ENCODE measurements around the gene SPOCK1.

SPOCK1 gene

DNA sequence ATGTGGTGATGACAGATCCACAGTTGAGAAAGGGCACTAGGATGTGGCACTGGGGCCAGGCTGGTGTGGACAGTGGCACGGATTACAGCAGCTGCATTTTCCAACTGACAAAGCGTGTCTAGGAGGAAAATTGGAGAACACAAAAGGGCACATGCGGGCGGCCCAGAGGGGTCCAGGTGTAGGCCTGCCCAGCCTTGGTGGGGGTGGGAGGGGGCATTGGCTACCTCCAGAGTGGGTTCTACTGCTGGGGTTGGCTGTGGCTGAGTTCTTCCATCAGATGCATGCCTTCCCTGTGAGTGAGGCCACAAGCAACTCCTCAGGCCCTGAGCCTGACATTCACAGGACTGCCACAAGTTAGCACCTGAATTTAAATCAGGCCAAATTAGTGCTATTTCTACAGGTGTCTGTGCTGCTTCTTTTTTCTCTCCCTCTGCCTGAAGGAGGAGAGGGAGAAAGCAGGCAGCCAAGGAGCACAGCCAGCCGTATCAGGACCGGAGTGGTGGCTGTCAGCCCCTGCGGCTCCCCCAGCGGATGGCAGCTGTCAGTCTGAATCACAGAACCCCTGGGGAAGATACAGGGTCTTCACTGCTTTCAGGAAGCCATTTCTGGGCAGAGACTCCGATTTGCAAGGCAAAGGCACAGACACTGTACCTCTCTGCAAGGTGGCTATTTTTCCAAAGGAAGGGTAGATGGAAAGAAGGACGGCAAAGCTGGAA, 464.2 kb downstream of the SPOCK1 start:
- Histone ChIP-seq H3K9me3 (replicated peaks; ENCODE audit: low read length) (no peaks in the 10 kb centered on the region), H3K4me2 (ENCODE audit: low read length) (no peak overlapping the region), H3K36me3 (ENCODE audit: insufficient read depth, low read length) (peaks cover 6% of the 10 kb centered on the region), H3K4me1 (ENCODE audit: control insufficient read depth, insufficient read depth, low read length) (no peaks in the 10 kb centered on the region), H3K4me3 (ENCODE audit: low read length) (no peak overlapping the region), H3K9ac (ENCODE audit: low read depth, low read length) (no peak overlapping the region), H3K27me3 (ENCODE audit: control insufficient read depth, insufficient read depth, low read length) (no peaks in the 10 kb centered on the region)

DNA sequence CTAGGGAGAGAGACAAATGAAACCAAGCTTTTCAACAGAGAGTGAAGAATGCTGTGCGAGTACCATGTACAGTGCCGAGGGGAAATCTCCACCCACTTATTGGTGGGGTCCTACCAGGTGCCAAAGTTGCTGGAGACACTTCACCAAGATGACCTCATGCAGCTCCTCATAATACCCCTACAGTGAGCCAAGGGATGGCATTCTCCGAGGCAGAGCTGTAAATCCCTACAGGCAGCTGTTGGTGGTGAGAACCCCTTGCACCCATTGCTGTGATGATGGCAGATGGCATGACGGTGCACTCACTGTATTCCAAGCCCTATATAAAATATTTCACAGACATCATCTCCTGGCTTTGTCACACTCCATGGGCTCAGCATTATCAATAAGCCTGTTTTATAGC, 464.9 kb downstream of the SPOCK1 start:
- H3K4me3 ChIP-seq (ENCODE audit: low read length), result no peak overlapping the region

DNA sequence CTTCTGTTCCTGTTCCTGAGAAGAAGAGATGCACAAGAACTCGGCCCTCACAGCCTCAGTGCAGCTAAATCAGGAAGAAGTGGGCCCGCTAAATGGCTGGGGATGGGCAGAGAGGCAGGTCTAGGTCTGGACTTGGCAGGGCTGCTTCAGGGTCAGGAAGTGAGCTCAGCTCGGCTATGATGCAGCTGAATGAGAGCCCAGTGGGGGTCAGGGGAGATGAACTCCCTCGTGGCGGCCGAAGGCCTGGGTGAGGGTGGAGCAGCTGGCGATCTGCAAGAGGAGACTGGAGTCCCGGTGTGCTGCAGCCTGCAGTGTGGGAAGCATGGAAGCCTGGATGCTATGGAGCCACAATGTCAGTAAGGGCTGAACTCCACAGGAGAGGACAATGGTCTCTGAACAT, 466.2 kb downstream of the SPOCK1 start:
- H3K36me3 ChIP-seq (ENCODE audit: insufficient read depth, low read length), result peaks cover 9% of the 10 kb centered on the region
- no peaks in the 10 kb centered on the region for H3K4me1 ChIP-seq (ENCODE audit: control insufficient read depth, insufficient read depth, low read length)
- H3K9me3 ChIP-seq (replicated peaks; ENCODE audit: low read length), result no peaks in the 10 kb centered on the region
- no peaks in the 10 kb centered on the region for H3K27me3 ChIP-seq (ENCODE audit: control insufficient read depth, insufficient read depth, low read length)
- H3K9ac ChIP-seq (ENCODE audit: low read depth, low read length), result no peak overlapping the region
- H3K4me2 ChIP-seq (ENCODE audit: low read length), result no peak overlapping the region
- H3K4me3 ChIP-seq (ENCODE audit: low read length), result no peak overlapping the region

More for the DNA sequence above, 464.9 kb downstream of the SPOCK1 start:
- Histone ChIP-seq H3K9ac (ENCODE audit: low read depth, low read length) (no peak overlapping the region), H3K27me3 (ENCODE audit: control insufficient read depth, insufficient read depth, low read length) (no peaks in the 10 kb centered on the region), H3K4me2 (ENCODE audit: low read length) (no peak overlapping the region), H3K4me1 (ENCODE audit: control insufficient read depth, insufficient read depth, low read length) (no peaks in the 10 kb centered on the region), H3K9me3 (replicated peaks; ENCODE audit: low read length) (no peaks in the 10 kb centered on the region), H3K36me3 (ENCODE audit: insufficient read depth, low read length) (peaks cover 6% of the 10 kb centered on the region)

DNA sequence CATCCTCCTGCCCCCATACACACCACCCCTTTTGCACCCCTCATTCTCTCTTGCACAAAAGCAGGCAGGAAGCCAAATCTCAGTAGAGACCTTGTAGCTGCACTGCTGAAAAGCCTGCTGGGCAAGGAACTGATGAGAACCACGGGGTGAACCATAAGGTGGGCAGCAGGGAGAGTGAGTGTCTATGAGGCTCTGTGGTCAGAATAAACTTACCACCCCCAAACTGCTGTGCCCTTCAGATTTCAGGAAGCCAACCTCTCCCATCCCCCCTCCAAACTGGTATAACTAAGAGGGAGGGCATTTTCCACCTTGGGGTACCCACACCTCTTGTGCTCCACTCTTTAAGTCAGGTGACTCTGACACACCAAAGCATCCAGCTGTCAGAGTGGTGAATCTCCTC, 471.4 kb downstream of the SPOCK1 start:
- Histone ChIP-seq H3K9ac (ENCODE audit: low read depth, low read length) (no peak overlapping the region), H3K27me3 (ENCODE audit: control insufficient read depth, insufficient read depth, low read length) (no peaks in the 10 kb centered on the region), H3K4me1 (ENCODE audit: control insufficient read depth, insufficient read depth, low read length) (no peaks in the 10 kb centered on the region), H3K4me2 (ENCODE audit: low read length) (no peak overlapping the region), H3K4me3 (ENCODE audit: low read length) (no peak overlapping the region), H3K36me3 (ENCODE audit: insufficient read depth, low read length) (peaks cover 3% of the 10 kb centered on the region), H3K9me3 (replicated peaks; ENCODE audit: low read length) (no peaks in the 10 kb centered on the region)

DNA sequence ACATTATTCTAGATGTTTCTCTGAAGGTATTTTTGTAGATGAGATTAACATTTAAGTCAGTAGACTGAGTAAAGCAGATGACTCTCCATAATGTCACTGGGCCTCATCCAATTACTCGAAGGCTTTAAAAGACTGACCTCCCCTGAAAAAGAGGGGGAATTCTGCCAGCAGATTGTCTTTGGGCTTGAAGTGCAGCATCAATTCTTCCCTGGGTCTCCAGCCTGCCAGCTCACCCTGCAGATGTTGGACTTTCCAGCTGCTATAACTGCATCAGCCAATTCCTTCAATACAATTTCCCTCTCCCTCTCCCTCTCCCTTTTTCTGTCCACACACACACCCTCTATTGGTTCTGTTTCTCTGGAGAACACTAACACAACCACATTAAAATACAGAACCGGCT, 472.8 kb downstream of the SPOCK1 start:
- peaks cover 3% of the 10 kb centered on the region for H3K36me3 ChIP-seq (ENCODE audit: insufficient read depth, low read length)
- no peaks in the 10 kb centered on the region for H3K9me3 ChIP-seq (replicated peaks; ENCODE audit: low read length)
- H3K4me2 ChIP-seq (ENCODE audit: low read length), result no peak overlapping the region
- no peak overlapping the region for H3K9ac ChIP-seq (ENCODE audit: low read depth, low read length)
- H3K4me1 ChIP-seq (ENCODE audit: control insufficient read depth, insufficient read depth, low read length), result no peaks in the 10 kb centered on the region
- no peaks in the 10 kb centered on the region for H3K27me3 ChIP-seq (ENCODE audit: control insufficient read depth, insufficient read depth, low read length)
- no peak overlapping the region for H3K4me3 ChIP-seq (ENCODE audit: low read length)

DNA sequence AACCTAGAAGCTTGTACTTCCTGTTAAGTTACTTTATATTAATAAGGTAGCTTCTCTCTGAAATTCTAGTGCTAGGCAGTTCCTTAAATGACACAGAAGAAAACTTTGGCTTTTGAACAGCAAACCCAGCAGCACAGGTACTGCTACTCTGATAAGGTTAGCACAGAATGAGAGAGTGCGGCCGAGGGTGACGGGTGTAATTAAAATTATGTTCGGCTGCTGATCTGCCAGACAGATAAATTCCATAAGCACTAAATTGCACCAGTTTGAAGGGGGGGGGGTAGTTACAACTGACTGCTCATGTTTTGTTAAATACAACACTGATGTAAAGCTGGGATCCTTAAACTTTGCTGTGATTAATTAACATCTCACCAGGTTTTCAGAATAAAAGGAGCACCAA, 475.1 kb downstream of the SPOCK1 start:
- H3K27me3 ChIP-seq (ENCODE audit: control insufficient read depth, insufficient read depth, low read length), result no peaks in the 10 kb centered on the region
- peaks cover 3% of the 10 kb centered on the region for H3K36me3 ChIP-seq (ENCODE audit: insufficient read depth, low read length)
- no peak overlapping the region for H3K9ac ChIP-seq (ENCODE audit: low read depth, low read length)
- H3K4me3 ChIP-seq (ENCODE audit: low read length), result no peak overlapping the region
- H3K4me1 ChIP-seq (ENCODE audit: control insufficient read depth, insufficient read depth, low read length), result no peaks in the 10 kb centered on the region
- no peak overlapping the region for H3K4me2 ChIP-seq (ENCODE audit: low read length)
- no peaks in the 10 kb centered on the region for H3K9me3 ChIP-seq (replicated peaks; ENCODE audit: low read length)

DNA sequence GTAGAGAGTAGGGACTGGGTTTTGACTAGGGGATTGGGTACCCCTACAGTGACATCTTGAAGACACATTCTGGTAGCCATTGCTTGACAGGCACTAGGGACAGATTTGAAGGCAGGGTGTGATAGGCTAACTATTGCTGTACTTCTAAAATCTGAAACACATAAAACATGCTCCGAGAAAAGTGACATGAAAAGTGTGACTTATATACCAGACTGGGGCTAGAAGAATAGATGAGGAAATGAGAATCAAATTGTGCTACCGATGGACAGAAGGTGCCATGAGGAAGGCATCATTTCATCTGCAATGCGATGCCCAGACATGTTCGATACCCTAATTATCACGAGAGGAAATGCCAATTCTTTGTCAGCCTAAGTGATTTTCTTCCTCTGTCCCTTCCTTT, 475.8 kb downstream of the SPOCK1 start:
- Histone ChIP-seq H3K9me3 (replicated peaks; ENCODE audit: low read length) (no peaks in the 10 kb centered on the region), H3K27me3 (ENCODE audit: control insufficient read depth, insufficient read depth, low read length) (no peaks in the 10 kb centered on the region), H3K4me3 (ENCODE audit: low read length) (no peak overlapping the region), H3K4me1 (ENCODE audit: control insufficient read depth, insufficient read depth, low read length) (no peaks in the 10 kb centered on the region), H3K36me3 (ENCODE audit: insufficient read depth, low read length) (peaks cover 3% of the 10 kb centered on the region), H3K4me2 (ENCODE audit: low read length) (no peak overlapping the region), H3K9ac (ENCODE audit: low read depth, low read length) (no peak overlapping the region)

DNA sequence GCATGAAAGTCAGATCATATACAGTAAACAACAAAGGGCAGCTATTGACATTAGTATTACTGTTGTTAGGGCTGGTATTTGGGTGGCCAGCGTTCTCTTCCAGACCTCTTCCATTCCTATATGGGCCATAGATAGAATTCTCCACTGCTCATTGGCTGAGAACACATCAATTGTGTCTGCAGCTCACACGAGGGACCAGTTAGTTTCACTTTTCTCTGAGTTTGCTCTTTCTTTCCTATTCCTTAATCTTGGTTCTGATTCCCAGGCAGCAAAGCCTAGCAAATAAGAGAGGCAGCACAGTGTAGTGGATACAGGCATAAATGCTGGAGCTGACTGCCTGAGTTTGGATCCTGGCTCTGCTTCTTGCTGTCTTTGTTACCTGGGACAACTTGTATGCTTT, 476.4 kb downstream of the SPOCK1 start:
- Histone ChIP-seq H3K9me3 (replicated peaks; ENCODE audit: low read length) (no peaks in the 10 kb centered on the region), H3K36me3 (ENCODE audit: insufficient read depth, low read length) (no peaks in the 10 kb centered on the region), H3K4me3 (ENCODE audit: low read length) (no peak overlapping the region), H3K9ac (ENCODE audit: low read depth, low read length) (no peak overlapping the region), H3K4me1 (ENCODE audit: control insufficient read depth, insufficient read depth, low read length) (no peaks in the 10 kb centered on the region), H3K4me2 (ENCODE audit: low read length) (no peak overlapping the region), H3K27me3 (ENCODE audit: control insufficient read depth, insufficient read depth, low read length) (no peaks in the 10 kb centered on the region)

DNA sequence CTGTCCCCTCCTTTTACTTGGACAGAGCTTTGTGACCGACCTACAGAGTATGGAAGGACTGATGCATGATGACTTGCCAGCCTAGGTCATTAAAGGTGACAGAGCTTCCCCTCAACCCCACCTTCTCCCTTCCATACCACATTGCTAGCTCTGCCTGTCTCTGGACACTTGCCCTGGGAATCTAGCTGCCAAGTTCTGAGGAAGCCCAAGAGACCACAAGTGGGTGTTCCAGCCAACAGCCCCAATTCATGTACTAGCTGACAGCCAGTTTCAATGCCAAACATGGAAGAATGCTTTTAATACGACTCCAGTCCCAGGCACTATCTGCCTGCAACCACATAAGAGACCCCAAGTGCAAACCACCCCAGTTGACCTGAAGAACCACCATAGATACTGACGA, 477.1 kb downstream of the SPOCK1 start:
- no peak overlapping the region for H3K9ac ChIP-seq (ENCODE audit: low read depth, low read length)
- no peaks in the 10 kb centered on the region for H3K27me3 ChIP-seq (ENCODE audit: control insufficient read depth, insufficient read depth, low read length)
- H3K4me2 ChIP-seq (ENCODE audit: low read length), result no peak overlapping the region
- H3K4me1 ChIP-seq (ENCODE audit: control insufficient read depth, insufficient read depth, low read length), result no peaks in the 10 kb centered on the region
- H3K9me3 ChIP-seq (replicated peaks; ENCODE audit: low read length), result no peaks in the 10 kb centered on the region
- H3K36me3 ChIP-seq (ENCODE audit: insufficient read depth, low read length), result no peaks in the 10 kb centered on the region
- no peak overlapping the region for H3K4me3 ChIP-seq (ENCODE audit: low read length)

DNA sequence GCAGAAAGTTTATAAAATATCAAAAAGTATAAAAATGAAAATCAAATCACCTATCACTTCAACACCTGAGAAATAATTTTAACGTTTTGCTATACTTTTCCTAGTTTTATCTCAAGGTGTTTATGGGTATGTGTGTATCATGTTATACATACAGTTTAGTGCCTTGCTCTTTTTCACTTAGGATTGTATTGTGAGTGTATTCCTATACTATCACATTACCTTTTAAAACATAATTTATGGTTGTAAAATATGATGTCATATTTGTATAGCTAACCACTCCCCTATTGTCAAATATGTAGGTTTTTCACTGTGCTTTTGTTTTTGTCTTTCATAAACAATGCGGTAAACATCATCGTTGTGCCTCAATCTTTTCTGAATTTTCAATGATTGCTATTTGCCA, 479.9 kb downstream of the SPOCK1 start:
- Histone ChIP-seq H3K27me3 (ENCODE audit: control insufficient read depth, insufficient read depth, low read length) (no peaks in the 10 kb centered on the region), H3K9me3 (replicated peaks; ENCODE audit: low read length) (no peaks in the 10 kb centered on the region), H3K36me3 (ENCODE audit: insufficient read depth, low read length) (no peaks in the 10 kb centered on the region), H3K9ac (ENCODE audit: low read depth, low read length) (no peak overlapping the region), H3K4me2 (ENCODE audit: low read length) (no peak overlapping the region), H3K4me3 (ENCODE audit: low read length) (no peak overlapping the region), H3K4me1 (ENCODE audit: control insufficient read depth, insufficient read depth, low read length) (no peaks in the 10 kb centered on the region)

DNA sequence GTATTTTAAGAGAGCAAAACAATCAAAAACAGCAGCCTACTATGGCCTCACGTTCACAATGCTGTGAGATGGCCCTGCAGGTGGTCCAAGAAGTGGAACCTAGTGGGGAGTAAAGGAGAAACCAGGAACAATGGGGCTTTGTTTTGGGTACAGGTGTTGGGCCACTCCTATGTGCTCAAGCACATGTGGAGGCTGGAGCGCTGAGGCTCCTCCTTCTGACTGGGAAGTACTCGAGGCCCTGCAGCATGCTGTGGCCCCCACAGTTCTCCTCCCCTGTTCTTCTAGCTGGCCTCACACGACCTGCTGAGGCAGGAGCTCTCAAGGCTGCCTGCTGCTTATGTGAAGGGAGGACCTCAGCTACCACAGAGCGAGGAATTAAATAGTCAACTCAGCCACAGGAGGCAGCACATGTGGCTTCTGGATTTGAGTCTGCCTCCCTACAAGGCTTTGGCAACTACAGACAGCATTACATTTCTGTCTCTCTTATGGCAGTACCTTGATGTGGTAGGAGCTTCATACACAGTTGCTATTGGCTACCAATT, 482.3 kb downstream of the SPOCK1 start:
- no peak overlapping the region for H3K4me3 ChIP-seq (ENCODE audit: low read length)
- no peaks in the 10 kb centered on the region for H3K9me3 ChIP-seq (replicated peaks; ENCODE audit: low read length)
- no peaks in the 10 kb centered on the region for H3K27me3 ChIP-seq (ENCODE audit: control insufficient read depth, insufficient read depth, low read length)
- H3K36me3 ChIP-seq (ENCODE audit: insufficient read depth, low read length), result no peaks in the 10 kb centered on the region
- H3K4me2 ChIP-seq (ENCODE audit: low read length), result no peak overlapping the region
- H3K9ac ChIP-seq (ENCODE audit: low read depth, low read length), result no peak overlapping the region
- no peaks in the 10 kb centered on the region for H3K4me1 ChIP-seq (ENCODE audit: control insufficient read depth, insufficient read depth, low read length)

DNA sequence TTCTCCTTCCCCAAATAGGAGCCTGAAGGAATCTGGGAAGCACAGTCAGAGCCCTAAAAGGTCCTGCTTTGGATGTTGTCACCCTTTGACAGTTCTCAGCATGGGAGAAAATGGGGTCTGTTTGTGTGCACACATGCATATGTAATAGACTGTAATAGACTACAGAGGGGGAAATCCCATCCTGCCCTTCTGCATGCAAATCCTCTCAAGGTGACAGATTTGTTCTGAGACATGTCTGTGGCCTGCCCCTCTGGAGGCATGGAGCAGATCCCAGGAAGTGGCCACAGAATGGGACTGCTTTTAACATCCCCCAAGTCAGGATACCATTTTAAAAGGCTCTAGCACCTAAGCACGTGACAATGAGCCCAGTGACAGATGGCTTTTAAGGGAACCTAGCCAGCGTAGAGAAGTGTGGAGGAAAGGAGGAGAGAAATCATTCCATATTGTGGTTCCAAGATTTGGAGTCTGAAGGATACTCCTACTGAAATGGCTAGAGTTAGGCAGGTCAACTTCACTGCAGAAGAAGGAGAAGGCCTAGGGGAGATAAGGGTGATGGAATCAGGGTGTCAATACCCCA, 483.5 kb downstream of the SPOCK1 start:
- H3K4me3 ChIP-seq (ENCODE audit: low read length), result no peak overlapping the region
- H3K36me3 ChIP-seq (ENCODE audit: insufficient read depth, low read length), result no peaks in the 10 kb centered on the region
- no peak overlapping the region for H3K4me2 ChIP-seq (ENCODE audit: low read length)
- no peak overlapping the region for H3K9ac ChIP-seq (ENCODE audit: low read depth, low read length)
- H3K27me3 ChIP-seq (ENCODE audit: control insufficient read depth, insufficient read depth, low read length), result no peaks in the 10 kb centered on the region
- no peaks in the 10 kb centered on the region for H3K9me3 ChIP-seq (replicated peaks; ENCODE audit: low read length)
- H3K4me1 ChIP-seq (ENCODE audit: control insufficient read depth, insufficient read depth, low read length), result no peaks in the 10 kb centered on the region
